ENCODE results near the gene EFCAB10. TPM values are rescaled to one million over a fixed set of nuclear protein-coding genes. Genes with fewer than 3 reads are reported as not detected.

Gene EFCAB10
- 0.28 TPM for total RNA-seq (ENCODE audit: unreplicated experiment)
- long read RNA-seq, result 0 reads

GRCh38 chr7:105581066-105581811, at the start of gene EFCAB10:
Gene EFCAB10 (minus strand): TSS chr7:105581493. CDS start chr7:105581463, 30 bp downstream.
- Mint-ChIP-seq H3K27me3 (ENCODE audit: unreplicated experiment) (no peaks in the 10 kb centered on the region), H3K4me1 (ENCODE audit: unreplicated experiment) (peaks cover 3% of the 10 kb centered on the region), H3K9me3 (ENCODE audit: unreplicated experiment) (no peaks in the 10 kb centered on the region), H3K4me3 (ENCODE audit: unreplicated experiment) (peak within 1 kb of the TSS; percentile 80), H3K27ac (ENCODE audit: unreplicated experiment) (peak within 1 kb of the TSS; percentile 75), H3K36me3 (ENCODE audit: low read depth, unreplicated experiment) (peaks cover 8% of the 10 kb centered on the region)
- DNase-seq (ENCODE audit: low spot score), result peak; percentile 84
- no peak for TF ChIP-seq CTCF (IDR thresholded peaks at IDR 0.05; ENCODE audit: unreplicated experiment)

- Mint-ChIP-seq H3K4me1 (ENCODE audit: unreplicated experiment) (peaks cover 7% of the 10 kb centered on the region), H3K36me3 (ENCODE audit: low read depth, unreplicated experiment) (peaks cover 32% of the 10 kb centered on the region), H3K27me3 (ENCODE audit: unreplicated experiment) (peaks cover 2% of the 10 kb centered on the region), H3K4me3 (ENCODE audit: unreplicated experiment) (no peak overlapping the region), H3K27ac (ENCODE audit: unreplicated experiment) (no peak overlapping the region), H3K9me3 (ENCODE audit: unreplicated experiment) (no peaks in the 10 kb centered on the region)
- DNase-seq (ENCODE audit: low spot score), result no peak
- TF ChIP-seq CTCF (IDR thresholded peaks at IDR 0.05; ENCODE audit: unreplicated experiment), result no peak
These were observed 44.7 kb upstream of the EFCAB10 start for GRCh38 chr7:105625986-105626385.

- H3K36me3 Mint-ChIP-seq (ENCODE audit: low read depth, unreplicated experiment), result peaks cover 28% of the 10 kb centered on the region
- no peak overlapping the region for H3K4me3 Mint-ChIP-seq (ENCODE audit: unreplicated experiment)
- peaks cover 8% of the 10 kb centered on the region for H3K4me1 Mint-ChIP-seq (ENCODE audit: unreplicated experiment)
- no peaks in the 10 kb centered on the region for H3K9me3 Mint-ChIP-seq (ENCODE audit: unreplicated experiment)
- DNase-seq (ENCODE audit: low spot score), result no peak
- TF ChIP-seq CTCF (IDR thresholded peaks at IDR 0.05; ENCODE audit: unreplicated experiment), result no peak
- no peak overlapping the region for H3K27ac Mint-ChIP-seq (ENCODE audit: unreplicated experiment)
- H3K27me3 Mint-ChIP-seq (ENCODE audit: unreplicated experiment), result peaks cover 2% of the 10 kb centered on the region
These were observed 42.6 kb upstream of the EFCAB10 start for GRCh38 chr7:105623906-105624305.

GRCh38 chr7:105623378-105623777, 42.1 kb upstream of the EFCAB10 start:
- Mint-ChIP-seq H3K4me1 (ENCODE audit: unreplicated experiment) (peaks cover 8% of the 10 kb centered on the region), H3K36me3 (ENCODE audit: low read depth, unreplicated experiment) (peaks cover 28% of the 10 kb centered on the region), H3K27ac (ENCODE audit: unreplicated experiment) (no peak overlapping the region), H3K27me3 (ENCODE audit: unreplicated experiment) (peaks cover 2% of the 10 kb centered on the region), H3K4me3 (ENCODE audit: unreplicated experiment) (no peak overlapping the region), H3K9me3 (ENCODE audit: unreplicated experiment) (no peaks in the 10 kb centered on the region)
- no peak for TF ChIP-seq CTCF (IDR thresholded peaks at IDR 0.05; ENCODE audit: unreplicated experiment)
- DNase-seq (ENCODE audit: low spot score), result no peak

- TF ChIP-seq CTCF (IDR thresholded peaks at IDR 0.05; ENCODE audit: unreplicated experiment), result no peak
- Mint-ChIP-seq H3K4me3 (ENCODE audit: unreplicated experiment) (no peak overlapping the region), H3K27me3 (ENCODE audit: unreplicated experiment) (peaks cover 2% of the 10 kb centered on the region), H3K9me3 (ENCODE audit: unreplicated experiment) (no peaks in the 10 kb centered on the region), H3K36me3 (ENCODE audit: low read depth, unreplicated experiment) (peaks cover 28% of the 10 kb centered on the region), H3K27ac (ENCODE audit: unreplicated experiment) (no peak overlapping the region), H3K4me1 (ENCODE audit: unreplicated experiment) (peaks cover 8% of the 10 kb centered on the region)
- DNase-seq (ENCODE audit: low spot score), result no peak
These were observed 40.9 kb upstream of the EFCAB10 start for GRCh38 chr7:105622106-105622731.
